ENCODE measurements around the gene BMF.
A peak's percentile ranks its signal among the peaks of the same experiment; 100 is the strongest.

BMF gene

DNA sequence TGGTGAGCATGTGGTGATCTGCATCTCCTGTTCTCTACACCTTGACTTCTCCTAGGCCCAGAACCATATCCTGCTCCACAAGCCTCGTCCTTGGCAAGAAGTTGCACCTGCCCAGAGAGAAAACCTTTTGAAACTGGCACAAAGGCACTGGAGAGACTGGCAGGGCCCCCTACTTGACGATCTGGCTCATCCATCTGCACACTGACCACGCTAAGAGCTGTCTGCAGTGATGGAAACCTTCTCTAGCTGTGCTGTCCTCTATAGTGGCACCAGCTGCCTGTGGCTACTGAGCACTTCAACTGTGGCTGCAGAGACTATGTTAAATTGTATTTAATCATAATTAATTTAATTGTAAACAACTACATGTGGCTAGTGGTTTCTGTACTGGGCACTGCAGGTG, 43.5 kb downstream of the BMF start:
- peak; percentile 60 to 69 for DNase-seq

DNA sequence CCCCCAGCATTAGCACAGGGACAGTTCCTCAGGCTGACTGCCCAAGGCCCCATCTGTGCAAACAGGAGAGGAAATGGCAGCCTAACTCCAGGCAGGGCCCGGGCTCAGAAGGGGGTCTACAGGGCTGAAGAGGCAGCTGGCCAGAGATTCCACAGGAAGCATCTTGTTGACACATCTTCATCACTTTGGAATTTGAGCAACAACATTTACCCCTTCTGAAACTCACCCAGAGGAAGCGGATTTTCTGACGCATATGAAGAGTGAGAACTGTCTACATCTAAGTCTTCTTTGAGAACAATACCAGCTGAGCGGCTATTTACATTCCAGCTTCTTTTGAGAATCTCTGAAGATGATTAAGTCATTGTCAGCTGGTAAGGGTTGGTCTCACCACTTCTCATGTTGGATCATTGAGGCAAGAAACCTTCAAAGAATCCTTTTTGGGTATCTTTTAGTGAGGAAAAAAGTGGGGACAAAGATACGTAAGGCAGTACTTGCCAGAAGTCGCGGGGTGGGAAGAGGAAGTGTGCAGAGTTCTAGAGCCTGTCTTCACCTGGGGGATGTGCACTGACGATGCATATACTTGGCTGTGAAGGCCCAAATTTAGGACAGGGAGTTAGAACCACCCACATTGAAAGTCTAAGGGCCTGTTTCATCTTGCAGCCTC, 44.3 kb downstream of the BMF start:
- peak in 1 of 2 experiments; percentile 41 for DNase-seq

DNA sequence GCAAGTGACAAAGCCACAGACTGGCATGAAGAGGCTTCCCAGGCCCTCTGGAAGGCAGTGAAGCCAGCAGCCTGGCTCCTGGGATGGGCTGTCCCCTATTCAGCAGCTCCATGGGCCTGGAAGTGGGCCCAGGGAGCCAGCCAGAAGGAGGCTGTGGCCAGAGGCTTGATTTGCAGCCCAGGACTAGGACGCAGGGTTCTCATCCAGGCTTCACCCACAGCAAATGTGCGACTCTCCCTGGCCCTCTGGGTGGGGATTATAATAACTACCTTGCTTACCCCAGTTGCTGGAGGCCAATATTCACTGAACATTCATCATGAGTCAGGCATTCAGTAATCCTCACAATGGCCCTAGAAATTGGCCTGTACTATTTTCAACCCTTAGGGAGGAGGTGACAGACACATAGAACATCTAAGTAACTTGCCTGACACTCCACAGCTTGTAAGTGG, 45.1 kb downstream of the BMF start:
- DNase-seq: no peak

DNA sequence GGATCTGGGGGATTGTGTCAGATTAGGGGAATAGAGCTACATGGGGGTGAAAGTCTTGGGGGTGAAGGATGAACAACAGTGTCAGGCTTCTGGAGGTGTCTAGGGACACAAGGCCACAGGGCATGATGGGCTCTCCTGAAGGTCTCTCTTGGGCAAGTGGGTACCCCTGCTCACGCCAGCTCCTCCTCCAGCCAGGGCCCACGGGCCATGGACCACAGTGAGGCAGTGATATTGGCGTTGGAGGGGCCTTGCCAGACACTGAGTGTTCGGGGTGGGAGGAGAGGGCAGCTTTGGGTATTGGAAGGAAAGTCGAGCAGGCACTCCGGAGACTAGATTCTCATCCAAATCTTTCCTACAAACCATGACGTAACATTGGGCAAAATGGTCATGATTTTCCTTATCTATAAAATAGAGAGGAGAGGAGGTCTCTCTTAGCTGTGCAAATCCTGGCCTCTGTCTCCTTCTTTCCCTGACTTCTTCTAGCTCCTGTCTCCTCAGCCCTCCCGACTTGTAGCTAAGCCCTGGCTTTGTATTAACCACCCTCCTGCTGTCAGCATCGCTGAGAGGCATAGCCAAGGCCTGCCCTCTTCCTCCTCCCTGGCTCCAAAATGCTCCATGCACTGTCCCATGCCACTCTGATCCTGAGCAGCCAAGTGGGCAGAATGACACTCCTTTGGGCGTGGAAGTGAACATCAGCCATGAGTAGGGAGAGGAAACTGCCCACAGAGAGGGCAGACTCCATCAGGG, 45.7 kb downstream of the BMF start:
- no peak for DNase-seq

DNA sequence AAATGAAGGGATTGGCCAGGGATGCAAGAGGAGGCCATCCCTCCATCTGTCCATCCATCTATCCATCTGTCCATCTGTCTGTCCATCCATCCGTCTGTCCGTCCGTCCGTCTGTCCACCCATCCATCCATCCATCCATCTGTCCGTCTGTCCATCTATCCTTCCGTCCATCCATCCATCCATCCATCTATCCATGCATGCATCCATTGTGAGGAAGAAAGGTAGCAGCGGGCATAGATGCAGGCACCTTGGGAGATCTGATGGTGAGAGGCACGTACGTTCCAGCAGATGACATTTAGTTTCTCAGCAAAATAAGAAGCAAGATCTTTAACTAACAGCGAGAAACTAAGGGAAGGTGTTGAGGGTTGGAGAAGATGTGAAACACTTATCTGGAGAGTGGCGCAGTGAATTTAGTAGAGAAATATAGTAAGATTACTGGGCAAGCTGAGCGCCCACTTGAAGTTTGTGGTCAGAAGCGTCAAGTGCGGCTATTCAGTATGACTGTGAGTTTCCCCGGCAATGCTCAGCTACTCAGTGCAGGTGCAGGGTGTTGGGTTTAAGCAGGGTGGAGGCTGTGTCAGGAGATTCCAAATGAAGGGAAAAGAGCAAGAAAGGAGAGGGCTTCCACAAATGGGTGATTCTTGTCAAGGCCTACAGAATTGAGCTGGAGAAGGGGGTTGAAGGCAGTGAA, 47.3 kb downstream of the BMF start:
- DNase-seq: no peak

DNA sequence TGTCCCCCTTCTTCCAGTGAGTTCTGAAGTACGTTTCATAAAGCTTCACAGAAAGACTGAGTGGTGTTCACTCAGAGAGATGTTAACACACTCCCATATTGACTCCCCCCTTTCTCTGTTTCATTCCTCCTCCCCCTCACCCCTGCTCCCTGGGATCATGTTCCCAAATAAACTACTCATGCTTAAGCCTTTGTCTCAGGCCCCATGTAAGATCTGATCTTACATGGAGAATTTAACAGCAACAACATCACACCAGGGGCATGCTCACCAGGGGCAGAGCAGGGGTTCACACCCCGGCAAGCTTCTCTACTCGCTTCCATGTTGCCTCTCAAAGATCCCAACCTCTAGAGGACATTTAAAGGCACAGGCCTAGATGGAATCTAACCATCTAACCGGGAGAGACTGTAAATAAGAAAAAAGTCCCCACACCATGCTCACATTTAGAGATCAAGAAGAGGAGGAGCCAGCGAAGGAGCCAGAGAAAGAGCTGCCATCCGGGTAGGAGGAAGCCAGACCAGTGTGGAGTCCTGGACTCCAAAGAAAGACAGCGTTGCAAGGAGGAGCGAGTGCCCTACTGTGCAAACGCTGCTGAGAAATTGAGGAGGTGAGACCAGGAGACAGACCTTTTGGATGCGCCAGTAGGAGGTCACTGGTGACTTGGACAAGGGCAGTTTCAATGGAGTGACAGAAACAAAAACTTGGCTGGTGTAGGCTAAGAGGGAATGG, 48.3 kb downstream of the BMF start:
- DNase-seq: no peak

DNA sequence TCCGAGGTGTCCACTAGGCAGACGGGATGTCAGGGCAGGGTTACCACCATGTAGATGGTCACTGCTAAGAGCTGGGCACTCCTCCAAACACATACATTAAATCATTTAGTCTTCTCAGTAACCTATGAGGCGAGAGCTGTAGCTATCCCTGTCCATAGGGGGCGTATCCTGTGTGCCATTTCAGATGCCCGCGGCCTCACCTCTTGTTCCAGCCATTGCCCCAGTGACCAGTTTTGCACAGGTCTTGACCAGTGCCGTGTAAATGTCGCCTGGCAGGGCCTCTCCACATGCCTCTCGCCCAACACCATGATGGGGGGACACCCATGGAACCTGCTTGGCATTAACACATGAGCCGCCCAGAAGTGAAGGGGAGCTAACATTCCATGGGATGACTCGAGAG, 48.9 kb downstream of the BMF start:
- DNase-seq: no peak

DNA sequence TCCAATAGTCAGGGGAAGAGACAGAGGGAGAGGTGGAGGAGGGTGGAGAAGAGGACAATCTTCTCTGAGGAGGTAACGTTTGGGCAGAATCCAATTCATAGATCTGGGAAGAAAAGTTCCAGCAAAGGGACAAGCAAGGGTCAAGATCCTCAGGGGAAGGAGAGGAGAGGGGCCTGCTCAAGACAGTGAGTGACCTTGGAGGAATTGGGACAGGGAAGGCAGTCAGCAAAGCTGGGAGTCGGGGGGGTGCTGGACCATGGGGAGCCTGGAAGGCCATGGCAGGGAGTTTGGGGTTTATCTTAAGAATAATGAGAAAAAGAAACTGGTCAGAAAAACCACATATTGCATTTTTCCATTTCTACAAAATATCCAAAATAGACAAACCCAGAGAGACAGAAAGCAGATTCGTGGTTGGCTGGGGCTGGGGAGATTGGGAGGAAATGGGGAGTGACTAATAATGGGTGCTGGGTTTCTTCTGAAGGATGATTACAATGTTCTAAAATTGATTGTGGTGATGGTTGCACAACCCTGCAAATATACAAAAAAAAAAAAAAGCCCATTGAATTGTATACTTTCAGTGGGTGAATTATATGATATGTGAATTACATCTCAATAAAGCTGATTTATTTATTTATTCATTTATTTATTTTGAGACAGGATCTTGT, 50.1 kb downstream of the BMF start:
- no peak for DNase-seq

DNA sequence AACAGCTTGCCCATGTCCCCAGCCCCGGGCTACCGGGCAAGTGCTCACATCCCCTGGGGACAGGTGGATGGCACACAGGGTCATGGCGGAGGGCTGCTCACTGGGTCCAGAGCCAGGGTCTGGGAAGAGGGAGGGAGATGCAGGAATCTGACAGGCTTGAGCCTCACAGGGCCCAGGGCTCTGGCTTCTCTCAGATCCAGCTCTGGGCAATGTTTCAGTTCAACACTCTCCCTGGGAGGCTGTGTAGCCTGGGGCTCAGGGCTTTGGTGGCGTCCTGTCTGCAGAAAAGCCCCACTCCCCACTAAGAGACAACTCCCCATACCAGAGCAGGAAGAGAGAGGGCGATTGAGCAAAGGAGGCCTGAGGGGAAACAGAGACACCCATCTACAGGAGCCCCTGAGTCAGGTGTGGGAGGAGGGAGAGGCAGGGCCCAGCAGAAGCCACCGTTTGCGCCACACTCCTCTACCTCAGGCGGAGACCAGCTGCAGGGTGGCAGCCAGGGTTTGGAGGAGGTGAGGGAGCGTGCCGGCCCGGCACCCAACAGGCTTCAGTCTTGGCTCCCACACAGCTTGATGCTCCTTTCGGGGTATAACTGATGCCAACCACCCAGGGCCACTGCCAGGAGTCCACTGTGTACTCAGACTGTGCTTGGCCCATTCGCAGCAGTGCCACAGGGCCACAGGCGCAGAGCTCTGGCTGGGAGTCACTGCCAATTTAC, 52.9 kb downstream of the BMF start:
- no peak for DNase-seq

DNA sequence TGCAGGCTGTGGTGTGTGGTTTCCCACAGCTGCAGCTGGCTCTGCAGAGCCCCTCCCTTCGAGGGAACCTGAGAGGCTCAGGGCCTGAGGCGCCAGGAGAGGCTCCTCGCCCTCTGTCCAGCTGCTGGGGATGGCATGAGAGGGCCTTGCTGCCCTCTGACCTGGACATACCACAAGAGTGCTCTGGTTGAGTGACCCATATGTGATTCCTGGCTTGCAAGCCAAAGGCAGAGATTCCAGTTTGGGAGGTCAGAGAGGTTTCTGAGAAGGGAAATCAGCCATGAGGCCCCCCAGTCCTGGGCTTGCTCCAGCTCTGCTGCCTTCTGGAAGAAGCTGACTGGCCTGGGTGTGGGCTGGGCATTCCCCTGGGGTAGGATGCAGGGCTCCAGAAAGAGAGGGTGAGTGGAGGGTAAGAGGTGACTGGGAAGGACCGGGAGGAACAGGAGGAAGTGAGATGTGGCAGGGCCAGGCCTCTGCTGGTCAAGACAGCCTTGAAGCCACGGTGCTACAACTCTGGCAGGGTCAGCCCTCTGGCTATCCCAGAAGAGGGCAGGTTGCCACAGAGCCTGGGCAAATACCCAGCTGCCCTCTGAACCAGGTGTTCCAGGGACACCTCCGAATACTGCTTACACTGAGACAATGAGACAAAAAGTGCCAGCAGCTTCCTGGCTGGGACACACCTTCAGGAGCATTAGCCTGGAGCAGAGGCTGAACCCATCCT, 53.7 kb downstream of the BMF start:
- peak; percentile 91 to 92 for DNase-seq

DNA sequence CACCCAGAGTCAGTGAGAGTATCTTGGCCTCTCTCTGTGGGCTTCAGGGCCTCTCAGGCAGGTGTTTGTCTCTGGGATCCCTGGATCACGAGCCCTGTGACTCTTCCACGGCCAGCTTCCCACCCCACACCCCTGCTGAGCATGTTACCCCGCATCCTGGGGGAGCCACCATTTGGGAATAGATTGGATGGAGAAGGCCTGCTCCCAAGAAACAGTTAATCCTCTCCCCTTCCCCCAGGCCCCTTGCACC, 54.1 kb downstream of the BMF start:
- DNase-seq: no peak

DNA sequence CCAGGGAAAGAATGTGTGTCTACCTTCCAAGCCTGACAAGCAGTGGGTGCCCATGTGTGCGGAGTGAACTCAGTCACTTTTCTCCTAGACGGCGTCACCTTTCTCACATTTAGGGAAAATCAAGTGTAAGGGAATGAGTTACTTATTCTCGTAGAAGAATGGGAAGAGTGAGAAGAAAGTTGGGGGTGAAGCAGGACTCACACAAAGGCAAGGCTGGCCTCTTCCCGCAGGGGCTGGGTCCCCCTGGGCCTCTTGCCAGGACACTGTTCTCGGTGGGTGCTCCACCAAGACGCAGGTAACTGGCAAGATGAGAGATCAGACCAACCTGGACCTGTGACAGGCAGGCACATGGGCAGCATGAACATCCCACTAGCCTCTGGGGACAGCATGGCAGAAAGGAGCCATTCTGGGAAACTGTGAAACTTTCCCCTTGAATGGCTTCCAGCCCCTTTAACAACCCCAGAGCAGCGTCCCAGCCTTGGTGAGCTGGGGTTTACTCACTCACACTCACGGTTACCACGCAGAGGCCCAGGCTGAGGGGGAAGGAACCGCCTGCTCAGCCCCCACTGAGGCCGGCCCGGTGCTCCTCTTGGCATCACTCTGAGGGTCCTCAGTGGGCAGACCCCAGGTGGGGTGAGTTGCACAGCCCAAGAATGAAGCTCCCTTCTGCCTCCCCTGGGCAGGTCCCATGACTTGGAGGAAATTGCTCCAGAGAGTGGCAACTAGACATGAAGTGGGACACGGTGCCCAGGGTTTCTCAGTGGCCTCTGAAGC, 54.7 kb downstream of the BMF start:
- no peak for DNase-seq

DNA sequence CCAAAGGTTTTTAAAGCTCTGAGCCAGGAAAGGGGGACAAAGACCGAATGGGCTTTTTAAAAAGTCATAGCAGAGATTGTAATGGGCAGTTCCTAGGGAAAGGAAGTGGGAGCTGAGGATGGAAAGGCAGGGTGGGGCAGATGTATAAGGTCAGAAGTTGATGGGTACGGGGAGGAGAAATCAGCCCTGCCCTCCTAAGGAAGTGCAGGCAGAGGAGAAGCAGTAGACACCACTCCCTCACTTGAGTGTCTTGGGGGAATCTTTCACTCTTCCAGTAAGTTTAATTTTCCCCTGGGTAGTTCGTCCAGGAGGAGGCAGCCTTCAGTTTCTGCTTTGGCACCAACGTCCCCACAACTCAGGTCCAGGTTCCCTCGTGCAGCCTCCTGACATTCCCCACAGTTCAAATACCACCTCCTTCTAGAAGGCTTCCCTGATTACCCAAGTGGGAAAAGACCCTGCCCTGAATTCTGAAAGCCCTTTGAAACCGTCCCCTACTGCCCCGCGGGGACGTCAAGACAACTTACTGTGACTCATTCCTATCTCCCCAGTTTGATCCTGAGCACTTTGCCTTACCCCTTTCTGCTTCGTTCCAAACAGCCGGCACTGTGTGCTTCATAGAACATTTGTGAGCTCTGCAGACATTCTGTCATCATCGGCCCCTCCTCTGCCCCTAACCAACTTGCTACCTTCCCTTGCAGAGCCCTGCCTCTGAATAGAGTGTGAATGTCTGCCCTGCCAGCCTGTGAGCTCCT, 55.4 kb downstream of the BMF start:
- DNase-seq: no peak

DNA sequence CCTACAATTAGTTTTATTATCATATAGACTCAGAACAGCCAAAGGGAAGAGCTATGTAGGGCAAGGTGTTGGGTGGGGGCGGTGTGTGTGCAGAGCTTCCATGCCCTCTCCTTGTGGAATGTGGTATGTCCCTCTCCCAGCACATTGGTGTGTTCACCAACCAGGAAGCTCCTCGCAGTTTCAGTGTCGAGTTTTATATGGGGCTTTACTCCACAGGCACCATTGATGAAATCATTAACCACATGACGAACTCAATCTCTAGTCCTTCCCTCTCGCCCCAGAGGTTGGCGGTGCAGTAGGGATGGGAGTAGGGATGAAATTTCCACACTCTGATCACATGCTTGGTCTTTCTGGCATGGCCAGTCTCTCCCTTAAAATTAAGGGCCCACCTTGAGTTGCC, 56.1 kb downstream of the BMF start:
- no peak for DNase-seq

DNA sequence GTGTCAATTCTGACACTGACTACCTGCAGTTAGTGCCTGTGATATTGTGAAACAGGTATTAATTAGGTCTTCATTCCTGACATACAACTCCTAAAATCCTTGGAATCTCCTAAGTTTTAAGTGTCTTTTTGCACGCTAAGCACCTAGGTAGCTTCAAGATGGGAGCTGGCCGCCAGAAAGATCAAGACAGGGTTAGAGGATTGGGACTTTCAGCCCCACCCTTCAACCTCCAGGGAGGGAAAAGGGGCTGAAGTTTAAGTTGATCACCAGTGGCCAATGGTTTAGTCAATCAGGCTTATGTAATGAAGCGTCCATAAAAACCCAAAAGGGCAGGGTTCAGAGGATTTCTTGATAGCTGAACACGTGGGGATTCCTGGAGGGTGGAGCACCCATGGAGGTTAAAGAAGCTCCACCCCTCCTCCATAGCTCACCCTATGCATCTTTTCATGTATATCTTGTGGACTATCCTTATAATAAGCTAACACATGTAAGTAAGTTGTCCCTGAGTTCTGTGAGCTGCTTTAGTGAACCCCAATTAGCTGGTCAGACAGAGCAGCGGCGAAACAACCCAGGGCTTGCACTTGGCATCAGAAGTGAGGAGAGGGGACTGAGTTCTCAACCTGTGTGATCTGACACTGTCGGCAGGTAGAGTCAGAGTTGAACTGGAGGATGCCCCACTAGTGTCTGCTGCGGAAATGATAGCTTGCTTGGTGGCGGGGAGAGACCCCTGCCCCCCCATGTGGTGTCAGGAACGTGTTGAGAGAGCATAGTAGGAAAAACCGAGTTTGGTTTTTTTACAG, 56.9 kb downstream of the BMF start:
- DNase-seq: no peak

DNA sequence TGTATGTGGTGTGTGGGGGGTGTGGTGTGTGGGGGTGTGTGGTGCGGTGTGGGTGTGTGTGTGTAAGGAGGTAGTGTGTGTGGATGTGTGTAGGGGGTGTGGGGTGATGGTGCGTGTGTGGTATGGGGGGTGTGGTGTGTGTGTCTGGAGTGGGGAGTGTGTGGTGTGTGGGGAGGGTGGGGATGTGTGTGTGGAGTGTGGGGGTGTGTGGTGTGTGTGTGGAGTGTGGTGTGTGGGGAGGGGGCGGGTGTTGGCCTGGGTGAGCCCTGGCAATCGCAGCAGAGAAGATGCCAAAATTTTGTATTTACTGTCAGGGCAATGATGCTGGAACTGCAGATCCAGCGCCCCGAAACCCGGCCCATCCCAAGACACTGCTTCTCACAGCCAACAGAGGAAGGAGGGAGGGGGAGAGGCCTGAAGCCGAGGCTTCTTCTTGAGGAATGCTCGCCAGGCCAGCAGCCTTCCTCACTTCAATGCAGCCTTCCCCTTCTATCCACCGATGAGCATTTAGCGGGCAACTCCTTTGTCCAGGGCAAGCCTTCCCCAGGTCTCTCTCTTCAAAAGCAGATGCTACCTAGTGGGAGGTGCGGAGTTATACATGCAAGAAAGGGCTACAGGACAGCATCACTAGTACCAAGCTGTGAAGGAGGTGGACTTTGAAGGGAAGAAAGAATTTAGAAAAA, 57.8 kb downstream of the BMF start:
- no peak for DNase-seq

DNA sequence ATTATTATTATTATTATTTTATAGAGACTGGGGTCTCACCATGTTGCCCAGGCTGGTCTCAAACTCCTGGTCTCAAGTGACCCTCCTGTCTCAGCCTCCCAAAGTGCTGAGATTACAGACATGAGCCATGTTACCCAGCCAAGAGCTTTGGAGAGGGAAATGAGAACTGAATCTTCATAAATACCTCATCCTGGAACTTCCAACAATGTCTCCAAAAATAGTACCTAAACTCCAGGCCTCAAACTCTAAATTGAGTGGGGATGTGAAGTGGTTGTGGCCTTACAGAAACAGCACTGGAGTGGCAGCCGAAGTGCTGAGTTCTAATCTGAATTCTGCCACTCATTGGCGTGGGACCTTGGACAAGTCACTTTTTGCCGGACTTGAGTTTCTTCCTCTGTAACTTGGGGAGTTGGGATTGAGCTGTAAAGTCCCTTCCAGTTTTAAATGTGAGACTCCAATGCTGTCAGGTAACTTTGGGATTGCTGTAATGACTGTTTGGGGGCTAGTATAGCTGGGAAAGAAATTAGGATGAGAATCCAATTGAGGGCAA, 59.7 kb downstream of the BMF start:
- no peak for DNase-seq

DNA sequence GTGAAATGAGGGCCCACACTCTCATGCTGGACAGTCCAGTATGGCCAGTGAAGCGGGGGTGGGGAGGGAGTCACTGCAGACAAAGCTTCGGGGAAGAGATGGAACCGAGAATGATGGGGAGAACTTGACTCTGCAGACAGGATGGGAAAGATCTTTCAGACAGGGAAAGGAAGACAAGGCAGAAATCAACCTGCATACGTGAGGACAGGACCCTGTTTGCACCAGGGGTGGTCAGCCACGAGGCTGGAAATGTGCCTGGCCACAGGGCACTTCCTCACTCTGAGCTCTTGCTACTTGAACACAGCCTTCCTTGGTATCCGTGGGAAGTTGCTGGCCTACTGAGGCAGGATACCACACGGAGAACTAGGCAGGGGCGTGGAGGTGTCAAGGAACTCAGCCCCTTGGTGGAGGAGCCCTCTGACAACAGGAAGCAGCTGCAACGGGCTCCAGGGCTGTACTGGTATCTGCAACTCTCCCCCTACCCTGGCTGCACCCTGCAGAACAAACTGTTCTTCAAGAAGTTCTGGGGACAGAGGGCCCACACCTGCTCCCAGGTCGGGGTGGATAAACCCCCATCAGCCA, 60.4 kb downstream of the BMF start:
- DNase-seq: no peak

All from SHP77 (cell line).